ENCODE data around the gene ACTMAP. TPM values are rescaled to one million over a fixed set of nuclear protein-coding genes. Genes with fewer than 3 reads are reported as not detected.

The ACTMAP gene
- total RNA-seq, 2 experiments from 2014 or later, result 5.0 to 54.8 TPM

DNA sequence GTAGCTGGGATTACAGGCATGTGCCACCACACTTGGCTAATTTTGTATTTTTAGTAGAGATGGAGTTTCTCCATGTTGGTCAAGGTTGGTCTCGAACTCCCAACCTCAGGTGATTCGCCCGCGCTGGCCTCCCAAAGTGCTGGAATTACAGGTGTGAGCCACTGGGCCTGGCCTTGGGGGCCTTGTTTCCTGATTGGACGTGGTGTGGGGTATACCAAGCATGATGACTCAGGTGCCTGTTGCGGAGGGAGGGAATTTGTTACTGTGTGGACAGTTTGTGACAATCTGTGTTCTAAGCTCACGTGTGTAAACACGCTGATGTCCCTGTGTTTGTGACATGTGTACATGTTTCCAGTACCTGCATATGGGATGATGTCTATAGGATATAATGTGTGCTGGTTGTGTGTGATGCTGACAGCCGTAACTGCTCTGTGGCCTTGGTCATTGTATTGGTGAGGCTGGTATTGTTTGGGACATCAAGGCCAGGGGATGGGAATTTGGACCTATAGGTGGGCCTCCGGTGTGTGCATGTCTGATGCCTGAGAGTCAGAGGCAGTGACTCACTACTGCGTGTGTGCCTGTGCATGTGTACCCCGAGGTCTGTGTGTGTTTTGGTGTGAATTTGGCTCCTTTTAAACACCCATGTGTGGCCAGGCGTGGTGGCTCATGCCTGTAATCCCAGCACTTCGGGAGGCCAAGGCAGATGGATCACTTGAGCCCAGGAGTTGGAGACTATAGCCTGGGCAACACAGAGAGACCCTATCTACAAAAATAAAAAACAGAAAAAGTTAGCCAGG, 47.1 kb upstream of the ACTMAP start:
- TF ChIP-seq, protein P1, sequence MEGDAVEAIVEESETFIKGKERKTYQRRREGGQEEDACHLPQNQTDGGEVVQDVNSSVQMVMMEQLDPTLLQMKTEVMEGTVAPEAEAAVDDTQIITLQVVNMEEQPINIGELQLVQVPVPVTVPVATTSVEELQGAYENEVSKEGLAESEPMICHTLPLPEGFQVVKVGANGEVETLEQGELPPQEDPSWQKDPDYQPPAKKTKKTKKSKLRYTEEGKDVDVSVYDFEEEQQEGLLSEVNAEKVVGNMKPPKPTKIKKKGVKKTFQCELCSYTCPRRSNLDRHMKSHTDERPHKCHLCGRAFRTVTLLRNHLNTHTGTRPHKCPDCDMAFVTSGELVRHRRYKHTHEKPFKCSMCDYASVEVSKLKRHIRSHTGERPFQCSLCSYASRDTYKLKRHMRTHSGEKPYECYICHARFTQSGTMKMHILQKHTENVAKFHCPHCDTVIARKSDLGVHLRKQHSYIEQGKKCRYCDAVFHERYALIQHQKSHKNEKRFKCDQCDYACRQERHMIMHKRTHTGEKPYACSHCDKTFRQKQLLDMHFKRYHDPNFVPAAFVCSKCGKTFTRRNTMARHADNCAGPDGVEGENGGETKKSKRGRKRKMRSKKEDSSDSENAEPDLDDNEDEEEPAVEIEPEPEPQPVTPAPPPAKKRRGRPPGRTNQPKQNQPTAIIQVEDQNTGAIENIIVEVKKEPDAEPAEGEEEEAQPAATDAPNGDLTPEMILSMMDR (conservative IDR thresholded peaks at IDR 0.05; ENCODE audit: low read length), result no peak
- TF ChIP-seq EZH2phosphoT487 (IDR thresholded peaks at IDR 0.05; ENCODE audit: borderline replicate concordance, low read depth, low read length), result no peak
- H2AFZ ChIP-seq (ENCODE audit: low read length), result no peak overlapping the region
- BruUV-seq (replicated peaks), result no TSS peak

DNA sequence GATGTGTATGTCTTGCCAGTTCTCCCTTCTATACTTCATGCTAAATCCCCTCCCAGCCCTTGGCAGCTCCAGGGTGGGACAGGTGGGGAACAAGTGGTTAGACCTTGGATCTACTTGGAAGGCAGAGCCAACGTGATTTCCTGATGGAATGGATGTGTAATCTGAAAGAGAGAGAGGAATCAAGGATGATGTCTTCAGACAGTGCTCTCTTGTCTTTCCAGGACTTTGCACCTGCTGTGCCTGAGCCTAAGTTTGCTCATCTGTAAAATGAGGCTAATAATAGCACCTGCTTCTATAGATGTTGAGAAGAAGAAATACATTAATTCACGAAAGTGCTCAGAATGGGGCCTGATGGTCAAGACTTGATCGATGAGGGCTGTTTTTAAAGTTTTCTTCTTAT, 41.7 kb upstream of the ACTMAP start:
- H3K27ac ChIP-seq (ENCODE audit: low read depth, low read length, poor library complexity, severe bottlenecking), result peak overlapping the region; percentile 46
- H3K36me3 ChIP-seq (ENCODE audit: insufficient read depth, low read length), result peaks cover 4% of the 10 kb centered on the region; the same call in 1 of the 2 replicates
- peak overlapping the region; percentile 68 for H3K4me2 ChIP-seq (ENCODE audit: low read length)
- ChIA-PET POLR2A (interaction anchor here (2.6 kb wide), 1 partner anchor 14 kb away, joined by 16 read pairs; the partner anchor contains the start of gene RAB4B), CTCF (ENCODE audit: unreplicated experiment) (no interaction called here)
- peak overlapping the region; percentile 33 for H3K4me3 ChIP-seq (ENCODE audit: low read depth, low read length, poor library complexity, severe bottlenecking)
- no TSS peak for BruUV-seq (replicated peaks)
- H3K4me1 ChIP-seq (ENCODE audit: insufficient read depth, low read length, poor library complexity, severe bottlenecking), result peaks cover 41% of the 10 kb centered on the region
- peak; percentile 48 for DNase-seq (ENCODE audit: low spot score)
- no peak for TF ChIP-seq EZH2phosphoT487 (IDR thresholded peaks at IDR 0.05; ENCODE audit: borderline replicate concordance, low read depth, low read length)
- TF ChIP-seq, protein P1 (conservative IDR thresholded peaks at IDR 0.05; ENCODE audit: low read length), result no peak
- intact Hi-C loops (cut with micrococcal nuclease; ENCODE audit: unreplicated experiment), result no loop called here
- no peaks in the 10 kb centered on the region for H3K9me2 ChIP-seq (ENCODE audit: insufficient read depth, low read length)
- H4K20me1 ChIP-seq (ENCODE audit: insufficient read depth, low read length), result no peaks in the 10 kb centered on the region
- no peaks in the 10 kb centered on the region for H3K79me2 ChIP-seq (ENCODE audit: insufficient read depth, low read depth, low read length)
- H3K9me3 ChIP-seq (ENCODE audit: low read length), result no peaks in the 10 kb centered on the region
- H2AFZ ChIP-seq (ENCODE audit: low read length), result no peak overlapping the region

More for the DNA sequence above, 47.1 kb upstream of the ACTMAP start:
- Histone ChIP-seq H3K9me2 (ENCODE audit: insufficient read depth, low read length) (no peaks in the 10 kb centered on the region), H3K9me3 (ENCODE audit: low read length) (no peaks in the 10 kb centered on the region), H4K20me1 (ENCODE audit: insufficient read depth, low read length) (peaks cover 6% of the 10 kb centered on the region; the same call in 1 of the 2 replicates), H3K27ac (ENCODE audit: low read depth, low read length, poor library complexity, severe bottlenecking) (peak overlapping the region; percentile 57), H3K4me2 (ENCODE audit: low read length) (peak overlapping the region; percentile 72), H3K4me1 (ENCODE audit: insufficient read depth, low read length, poor library complexity, severe bottlenecking) (peaks cover 53% of the 10 kb centered on the region), H3K4me3 (ENCODE audit: low read depth, low read length, poor library complexity, severe bottlenecking) (no peak overlapping the region), H3K36me3 (ENCODE audit: insufficient read depth, low read length) (peaks cover 20% of the 10 kb centered on the region; the same call in 1 of the 2 replicates), H3K79me2 (ENCODE audit: insufficient read depth, low read depth, low read length) (peaks cover 30% of the 10 kb centered on the region)
- DNase-seq (ENCODE audit: low spot score), result no peak
- CTCF ChIA-PET (ENCODE audit: unreplicated experiment), result no interaction called here
- POLR2A ChIA-PET, result interaction anchor here (1.3 to 1.9 kb wide), 2 partner anchors 20 kb away, joined by 4 to 14 read pairs; partner anchors contain the start of gene RAB4B
- intact Hi-C loops (cut with micrococcal nuclease; ENCODE audit: unreplicated experiment), result loop anchor here (5.0 kb wide), 1 partner anchor 465 kb away; the partner anchor contains the start of gene HNRNPUL1

DNA sequence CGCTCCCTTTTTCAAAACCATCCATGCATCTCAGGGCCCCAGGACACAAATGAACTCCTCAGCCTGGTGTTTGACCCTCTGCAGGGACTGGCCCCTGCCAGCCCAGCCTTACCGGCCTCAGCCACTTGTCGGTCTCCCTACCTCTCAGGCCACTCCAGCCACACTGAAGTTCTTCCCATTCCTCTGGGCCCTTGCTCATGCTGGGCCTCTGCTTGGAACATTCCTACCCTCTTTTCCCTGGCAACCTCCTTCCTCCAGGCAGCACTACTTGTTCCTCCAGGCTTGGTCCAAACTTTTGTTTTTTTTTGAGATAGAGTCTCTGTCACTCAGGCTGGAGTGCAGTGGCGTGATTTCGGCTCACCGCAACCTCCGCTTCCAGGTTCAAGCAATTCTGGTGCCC, 41.1 kb upstream of the ACTMAP start:
- Histone ChIP-seq H3K9me2 (ENCODE audit: insufficient read depth, low read length) (no peaks in the 10 kb centered on the region), H3K4me1 (ENCODE audit: insufficient read depth, low read length, poor library complexity, severe bottlenecking) (peaks cover 36% of the 10 kb centered on the region), H3K4me3 (ENCODE audit: low read depth, low read length, poor library complexity, severe bottlenecking) (no peak overlapping the region), H3K4me2 (ENCODE audit: low read length) (peak overlapping the region; percentile 68; the same call in 1 of the 2 replicates), H3K36me3 (ENCODE audit: insufficient read depth, low read length) (peaks cover 4% of the 10 kb centered on the region; the same call in 1 of the 2 replicates), H4K20me1 (ENCODE audit: insufficient read depth, low read length) (no peaks in the 10 kb centered on the region), H3K79me2 (ENCODE audit: insufficient read depth, low read depth, low read length) (no peaks in the 10 kb centered on the region), H2AFZ (ENCODE audit: low read length) (no peak overlapping the region), H3K9me3 (ENCODE audit: low read length) (no peaks in the 10 kb centered on the region), H3K27ac (ENCODE audit: low read depth, low read length, poor library complexity, severe bottlenecking) (no peak overlapping the region)
- ChIA-PET CTCF (ENCODE audit: unreplicated experiment) (no interaction called here), POLR2A (interaction anchor here (0.7 kb wide), 1 partner anchor 23 kb away, joined by 3 read pairs; no protein-coding TSS in a partner anchor)
- DNase-seq (ENCODE audit: low spot score), result no peak
- BruUV-seq (replicated peaks), result no TSS peak
- intact Hi-C loops (cut with micrococcal nuclease; ENCODE audit: unreplicated experiment), result no loop called here
- TF ChIP-seq, protein P1 (conservative IDR thresholded peaks at IDR 0.05; ENCODE audit: low read length), result no peak
- no peak for TF ChIP-seq EZH2phosphoT487 (IDR thresholded peaks at IDR 0.05; ENCODE audit: borderline replicate concordance, low read depth, low read length)

Measured in OCI-LY7 (cell line).